GM21786 (cell line): ENCODE results near the gene ADI1.
A peak's percentile ranks its signal among the peaks of the same experiment; 100 is the strongest.
"Not testable (repeated sequence)": the region's sequence is repeated elsewhere in the genome, so short reads cannot be mapped to it uniquely, and the experiment has no call there.

Source experiments
- ATAC-seq: cut with Tn5 transposase; IDR thresholded peaks from one replicate; pipeline ENCODE4 v1.9.1; 2021; ENCODE audit not compliant: unreplicated experiment

The ADI1 gene

DNA sequence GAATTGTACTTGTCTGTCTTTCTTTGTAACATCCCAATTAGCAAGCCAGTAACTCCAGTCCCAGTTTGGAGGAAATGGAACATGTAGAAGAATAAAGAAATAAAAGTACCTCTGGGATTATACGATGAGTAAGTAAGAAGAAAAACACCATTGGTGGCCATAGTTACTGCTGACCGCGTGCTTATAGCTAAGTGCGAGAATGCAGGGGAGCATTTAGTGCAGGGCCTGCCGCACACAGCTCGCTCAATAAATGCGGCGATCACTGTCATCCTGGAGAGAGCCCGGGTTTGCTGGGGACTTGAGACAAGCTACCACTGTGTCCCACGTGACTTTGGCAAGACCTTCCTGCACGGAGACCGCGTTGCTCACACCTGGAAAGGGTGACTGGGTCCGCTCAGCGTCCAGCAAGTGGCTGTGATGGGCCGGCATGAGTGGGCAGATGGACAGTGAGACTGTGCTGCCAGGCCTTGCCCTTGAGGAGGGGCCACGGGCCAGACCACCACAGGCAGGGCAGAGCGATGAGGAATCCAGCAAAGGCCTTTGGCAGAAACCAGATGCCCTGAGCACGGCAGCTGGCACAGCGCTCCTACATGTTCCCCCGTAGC, 54.8 kb downstream of the ADI1 start:
- no peak for ATAC-seq

DNA sequence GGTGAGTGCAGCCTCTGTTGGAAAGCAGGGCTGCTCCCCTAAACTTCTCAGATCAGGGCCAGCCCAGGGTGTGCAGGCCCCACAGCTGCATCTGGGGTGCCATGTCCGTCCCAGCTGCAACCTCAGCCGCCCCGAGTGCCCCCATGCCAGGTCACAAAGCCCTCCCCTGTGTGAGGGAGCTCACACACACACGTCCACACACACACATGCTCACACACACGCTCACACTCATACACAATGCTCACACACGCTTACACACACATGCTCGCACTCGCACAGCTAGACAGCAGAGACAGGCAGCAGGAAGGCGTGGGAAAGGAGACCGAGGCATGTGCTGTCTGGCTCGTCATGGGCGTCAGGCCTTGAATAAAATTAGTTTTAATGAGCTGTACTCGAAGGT, 55.4 kb downstream of the ADI1 start:
- ATAC-seq: no peak

DNA sequence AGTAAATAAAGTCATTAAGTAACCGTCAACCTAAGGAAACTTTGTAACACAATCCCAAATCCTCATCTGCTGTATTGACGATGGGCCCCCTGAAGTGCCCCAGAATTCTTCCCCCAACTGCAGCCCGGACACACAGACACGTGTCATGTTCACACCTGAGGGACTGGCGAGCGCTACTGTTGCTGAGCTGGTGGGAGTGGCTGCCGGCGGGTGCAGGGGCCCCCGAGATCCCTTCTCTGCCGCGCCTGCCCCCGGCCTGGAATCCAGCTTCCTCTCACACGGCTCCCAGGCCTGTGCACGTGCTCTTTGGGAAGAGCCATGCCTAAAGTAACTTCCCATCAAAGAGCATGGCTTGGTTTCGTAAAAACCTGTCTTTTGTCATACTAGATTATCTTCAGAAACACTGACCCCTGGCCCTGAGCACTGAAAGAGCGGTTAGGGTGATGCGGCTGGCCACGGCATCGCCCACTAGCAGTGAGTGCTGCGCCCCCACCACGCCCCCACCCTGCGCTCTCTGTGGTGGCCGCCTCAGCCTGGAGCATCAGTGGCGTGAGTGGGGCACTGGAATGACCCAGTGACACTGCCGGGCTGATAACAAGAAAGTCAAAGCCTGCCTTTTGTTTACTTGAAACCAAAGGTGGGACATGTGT, 56.0 kb downstream of the ADI1 start:
- no peak for ATAC-seq

DNA sequence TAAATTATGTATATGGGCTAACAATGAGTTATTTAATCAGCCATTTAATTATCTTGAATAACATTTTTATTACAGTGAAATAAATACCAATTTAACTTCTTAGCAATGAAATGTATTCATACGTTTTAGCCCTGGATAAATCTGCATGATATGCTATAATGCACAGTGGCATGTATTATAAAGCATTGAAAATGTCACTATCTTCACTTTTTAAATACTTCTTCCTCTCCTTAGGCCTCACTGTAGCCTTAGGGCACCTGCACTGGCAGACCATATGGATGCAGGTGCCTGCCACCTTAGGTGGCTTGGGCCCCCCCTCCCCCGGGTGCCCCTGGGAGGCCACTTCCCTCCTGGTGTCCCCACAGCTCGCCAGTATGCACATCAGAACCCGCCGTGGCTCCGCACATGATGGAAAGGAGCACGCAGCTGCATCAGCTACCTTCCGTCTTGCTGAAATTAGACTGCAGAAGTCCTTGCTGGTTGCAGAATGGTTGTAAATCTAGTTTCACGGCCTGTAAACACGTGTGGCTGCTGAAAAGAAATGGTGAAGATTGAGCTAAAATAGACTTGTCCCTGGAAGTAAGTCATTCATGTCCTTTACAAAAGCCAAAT, 56.7 kb downstream of the ADI1 start:
- peak; percentile 2 for ATAC-seq

DNA sequence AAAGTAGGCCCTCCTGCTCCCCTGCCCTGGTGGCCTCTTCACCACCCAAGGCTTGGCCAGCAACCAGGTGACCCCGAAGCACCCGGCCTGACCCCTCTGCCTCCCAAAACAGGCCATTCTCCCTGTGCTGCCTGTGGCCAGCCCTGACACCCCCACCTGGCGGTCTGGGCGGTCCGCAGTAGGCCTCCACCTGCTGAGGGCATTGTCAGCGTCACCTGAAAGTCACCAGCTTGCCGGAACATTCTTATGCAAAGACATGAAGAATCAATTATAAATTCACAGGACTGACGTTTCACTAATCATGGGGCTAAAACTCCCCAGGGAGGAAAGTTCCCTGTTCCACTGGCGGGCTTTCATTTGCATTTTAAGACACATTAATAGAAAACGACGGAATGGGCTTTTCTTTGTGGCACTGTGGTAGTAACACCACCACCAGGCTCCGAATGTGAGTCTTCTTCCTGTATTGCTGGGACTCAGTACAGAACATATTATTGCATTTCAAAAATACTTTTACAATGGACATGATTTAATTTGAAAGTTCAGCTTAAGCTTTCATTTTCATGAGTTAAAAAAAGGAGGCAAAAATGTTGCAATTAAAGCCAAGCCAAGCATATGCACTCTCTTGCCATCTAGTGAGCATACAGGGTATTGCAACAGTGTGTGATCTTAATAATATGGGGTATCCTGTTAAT, 57.4 kb downstream of the ADI1 start:
- ATAC-seq: peak; percentile 79

DNA sequence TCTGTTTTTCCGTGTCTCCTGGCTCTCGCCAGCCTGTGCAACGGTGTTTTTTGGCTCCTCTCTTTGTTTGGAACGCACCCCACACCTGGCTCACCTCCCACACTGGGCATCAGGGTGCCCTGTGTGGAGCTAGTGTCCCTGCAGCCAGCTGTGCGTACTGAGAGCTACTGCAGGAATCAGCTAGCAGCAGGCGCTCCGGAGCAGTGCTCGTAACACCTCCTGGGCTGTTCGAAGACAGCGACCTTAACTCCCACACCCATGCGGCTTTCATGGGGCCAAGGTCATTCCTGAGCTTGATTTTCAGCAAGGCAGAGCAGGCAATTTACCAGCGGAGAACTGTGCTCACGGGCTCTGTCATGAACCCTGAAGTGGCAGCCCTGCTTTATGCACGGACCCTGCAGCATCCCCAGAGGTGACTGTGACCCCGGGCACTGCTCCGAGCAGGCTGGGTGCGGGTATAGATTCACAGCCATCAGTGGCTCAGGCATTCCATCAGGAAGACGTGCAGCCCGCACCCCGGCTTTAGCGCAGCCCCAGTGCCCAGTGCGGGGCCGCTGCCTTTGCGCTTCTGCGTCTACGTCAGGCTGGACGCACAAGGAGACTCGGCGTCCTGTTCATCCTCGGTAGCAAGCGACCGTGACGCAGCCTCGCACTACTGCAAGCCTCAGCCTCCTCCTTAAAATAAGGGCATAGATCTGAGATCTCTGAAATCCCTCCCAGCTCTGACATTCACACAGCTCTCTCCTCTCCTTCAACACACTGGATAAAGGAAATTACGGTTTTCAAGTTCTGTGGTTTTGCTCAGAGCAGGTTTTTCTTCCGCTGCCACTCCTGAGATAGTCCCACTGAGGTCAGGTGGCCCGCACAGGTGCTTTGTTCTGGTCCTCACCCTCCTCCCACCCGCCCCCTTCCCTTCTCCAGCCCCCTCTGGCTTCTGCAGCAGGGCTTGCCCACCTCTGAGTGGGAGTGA, 58.2 kb downstream of the ADI1 start:
- ATAC-seq: no peak

DNA sequence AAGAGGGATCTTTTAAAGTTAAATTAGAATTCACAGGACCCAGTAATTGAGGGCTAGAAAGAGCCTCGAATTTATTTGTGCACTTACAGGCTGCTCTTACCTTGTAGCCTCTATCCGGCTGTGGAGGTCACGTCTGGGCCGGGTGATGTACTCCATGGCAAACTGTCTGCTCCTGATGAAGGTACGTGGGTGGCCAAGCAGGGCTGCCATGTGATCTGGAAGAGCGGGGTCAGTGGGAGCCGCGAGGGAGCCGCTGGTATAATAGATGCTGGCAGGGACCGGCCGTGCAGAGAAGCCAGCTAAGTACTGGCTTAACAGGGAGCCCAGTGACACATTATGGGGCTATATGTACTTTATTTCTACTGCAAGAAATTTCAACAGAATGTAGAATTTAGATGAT, 59.2 kb downstream of the ADI1 start:
- no peak for ATAC-seq

DNA sequence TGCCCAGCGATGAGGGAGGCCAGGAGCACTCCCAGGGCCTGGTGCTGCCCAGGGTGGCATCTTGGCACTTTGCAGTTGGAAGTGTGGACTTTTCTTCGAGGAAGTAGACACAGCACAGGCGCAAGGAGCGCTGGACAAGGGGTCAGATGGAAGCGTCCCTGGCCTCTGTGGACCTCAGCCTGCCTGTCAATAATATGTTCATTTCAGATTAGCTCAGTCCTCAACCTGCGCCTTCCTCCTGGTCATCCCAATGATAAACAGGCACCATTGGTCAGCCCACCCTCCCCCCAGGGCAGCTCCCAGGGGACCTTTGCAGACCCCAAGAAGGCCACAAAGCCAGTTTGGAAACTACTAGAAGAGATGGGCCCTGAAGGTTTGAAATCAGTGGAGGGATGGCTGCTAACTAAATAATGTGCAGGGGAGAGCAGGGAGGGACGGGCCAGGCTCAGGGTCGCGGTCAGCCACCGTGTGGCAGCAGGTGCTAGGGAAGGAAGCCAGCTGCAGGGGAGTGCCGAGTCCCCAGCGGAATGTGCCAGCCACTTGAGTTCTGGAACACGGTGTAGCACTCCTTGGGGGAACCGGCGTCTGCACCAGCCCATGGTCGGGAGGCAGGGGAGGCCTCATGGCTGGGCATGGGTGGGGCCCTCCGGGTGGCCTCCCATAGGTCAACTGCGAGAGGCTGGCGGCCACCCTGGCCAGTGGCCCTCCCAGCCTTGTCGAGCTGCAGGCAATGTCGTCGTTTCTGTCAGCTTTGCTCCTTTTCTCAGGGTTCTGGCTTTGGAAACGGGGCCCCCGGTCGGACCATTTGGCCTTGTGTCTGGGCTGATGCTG, 59.9 kb downstream of the ADI1 start:
- no peak for ATAC-seq

DNA sequence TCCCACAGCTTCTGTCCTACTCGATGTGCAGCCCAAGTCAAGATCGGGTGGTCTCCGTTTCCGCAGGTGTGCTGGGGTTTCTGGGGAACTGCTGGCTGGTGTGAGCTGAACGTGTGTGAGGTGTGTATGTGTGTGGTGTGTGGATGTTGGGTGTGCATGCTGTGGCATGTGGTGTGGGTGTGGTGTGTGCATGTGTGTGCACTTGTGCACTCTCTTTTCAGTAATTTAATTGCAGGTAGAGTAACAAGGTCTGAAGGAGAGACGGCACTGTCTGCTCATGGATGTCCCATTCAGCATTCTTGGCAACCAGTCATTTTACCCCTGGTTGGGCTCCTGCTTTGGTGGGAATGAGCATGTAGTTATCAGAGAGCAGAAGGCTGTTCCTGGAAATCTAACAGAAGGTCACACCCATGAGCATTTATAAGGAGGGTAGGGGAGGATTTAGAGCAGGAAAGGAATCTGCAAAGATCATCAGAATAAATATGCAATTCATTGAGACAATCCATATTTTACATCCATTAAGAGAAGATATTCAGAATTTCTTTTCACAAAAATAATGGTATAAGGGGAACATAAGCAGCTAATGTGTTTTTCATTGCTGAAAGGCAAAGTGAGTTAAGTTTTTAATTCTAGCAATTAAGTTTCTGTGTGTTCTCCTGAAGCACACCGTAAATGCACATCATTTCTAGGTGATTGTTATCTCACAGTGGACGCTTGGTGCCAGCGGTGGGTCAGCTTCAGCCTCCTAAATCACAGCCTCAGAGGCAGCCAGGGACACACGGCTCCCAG, 60.7 kb downstream of the ADI1 start:
- ATAC-seq: no peak

DNA sequence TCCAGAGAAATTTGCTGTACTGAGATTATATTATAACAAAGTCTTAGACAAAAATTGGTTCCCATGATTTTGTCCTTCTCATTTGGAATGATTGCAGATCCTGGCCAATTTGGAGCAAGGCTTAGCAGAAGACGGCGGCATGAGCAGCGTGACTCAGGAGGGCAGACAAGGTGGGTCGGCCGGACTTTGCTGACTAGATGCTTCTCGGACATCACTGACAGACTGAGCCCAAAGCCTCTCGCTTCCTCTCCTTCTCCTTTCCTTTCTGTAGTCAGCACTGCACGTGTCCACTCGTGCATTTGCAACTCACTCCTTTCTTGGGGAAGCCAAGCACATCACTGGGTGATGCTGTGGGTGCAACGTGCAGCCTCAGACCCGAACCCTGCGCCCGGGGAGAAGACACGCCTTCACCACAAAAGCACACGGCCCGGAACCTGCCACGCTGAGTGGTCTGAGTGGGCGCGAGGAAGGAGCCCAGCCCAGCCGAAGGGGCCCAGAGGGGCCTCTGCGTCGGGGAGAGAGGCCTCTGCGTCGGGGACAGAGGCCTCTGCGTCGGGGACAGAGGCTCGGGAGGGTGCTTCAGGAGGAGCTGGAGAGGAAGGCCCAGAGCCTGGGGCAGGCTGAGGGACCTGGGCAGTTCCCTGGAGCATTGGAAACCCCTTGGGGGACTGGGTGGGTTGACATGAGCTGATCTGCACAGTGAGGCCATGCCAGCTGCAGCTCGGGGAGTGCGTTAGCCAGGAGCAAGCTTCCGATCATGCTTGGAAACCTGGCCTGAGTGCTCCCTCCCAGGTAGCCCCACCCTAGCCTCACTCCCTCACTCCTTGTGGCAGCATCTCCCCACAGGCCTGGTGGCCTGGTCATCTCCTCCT, 61.6 kb downstream of the ADI1 start:
- no peak for ATAC-seq

DNA sequence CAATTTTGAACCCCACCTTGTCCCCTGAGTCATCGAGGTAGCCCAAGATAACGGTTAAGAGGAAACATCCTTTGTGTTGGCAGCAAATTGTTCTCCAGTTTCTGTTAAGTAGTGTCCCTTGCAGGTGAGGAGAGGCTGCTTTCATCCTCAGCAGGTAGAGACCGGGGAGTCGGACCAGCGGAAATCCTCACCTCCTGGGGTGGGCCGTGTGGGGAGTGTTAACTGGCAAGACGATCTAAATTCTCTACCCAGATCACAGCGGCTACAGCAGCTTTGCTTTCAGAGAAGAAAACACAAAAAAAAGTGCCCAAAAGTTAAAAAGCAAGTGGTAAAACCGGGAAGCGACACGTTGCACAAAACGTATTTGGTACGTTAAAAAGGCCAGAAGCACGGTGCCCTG, 63.2 kb downstream of the ADI1 start:
- no peak for ATAC-seq

DNA sequence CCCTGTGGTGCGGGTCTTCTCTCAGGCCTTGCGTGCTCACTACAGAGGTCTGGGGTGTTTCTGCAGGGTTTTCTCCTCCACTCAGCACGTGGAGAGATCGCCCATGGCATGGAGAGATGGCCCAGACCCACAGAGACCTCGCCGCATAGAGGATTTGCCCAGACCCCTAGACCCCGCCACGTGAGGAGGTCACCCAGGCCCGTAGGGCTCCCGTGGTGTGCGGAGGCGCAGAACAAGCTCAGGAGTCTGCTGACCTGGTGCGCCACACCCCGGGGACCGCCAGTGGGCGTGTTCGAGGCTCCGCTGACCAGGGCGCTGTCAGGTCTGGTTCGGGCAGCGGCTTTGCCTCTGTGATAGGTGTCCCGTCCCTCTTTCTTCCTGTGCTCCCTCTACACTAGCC, 64.5 kb downstream of the ADI1 start:
- no peak for ATAC-seq

DNA sequence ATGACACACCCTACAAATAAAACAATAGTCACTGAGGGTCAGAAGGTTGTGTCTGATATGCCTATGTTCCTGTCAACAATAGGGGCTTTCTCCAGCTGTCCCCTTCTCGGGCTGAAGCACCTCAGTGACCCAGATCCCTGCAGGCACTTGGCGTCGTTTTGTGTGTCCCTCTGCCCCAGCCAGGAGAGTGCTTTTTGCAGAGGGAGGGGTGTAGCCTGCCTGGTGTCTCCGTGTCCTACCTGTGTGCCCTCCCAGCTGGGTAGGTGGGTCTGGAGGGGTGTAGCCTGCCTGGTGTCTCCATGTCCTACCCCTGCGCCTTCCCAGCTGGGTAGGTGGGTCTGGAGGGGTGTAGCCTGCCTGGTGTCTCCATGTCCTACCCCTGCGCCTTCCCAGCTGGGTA, 65.3 kb downstream of the ADI1 start:
- ATAC-seq: not testable (repeated sequence)

DNA sequence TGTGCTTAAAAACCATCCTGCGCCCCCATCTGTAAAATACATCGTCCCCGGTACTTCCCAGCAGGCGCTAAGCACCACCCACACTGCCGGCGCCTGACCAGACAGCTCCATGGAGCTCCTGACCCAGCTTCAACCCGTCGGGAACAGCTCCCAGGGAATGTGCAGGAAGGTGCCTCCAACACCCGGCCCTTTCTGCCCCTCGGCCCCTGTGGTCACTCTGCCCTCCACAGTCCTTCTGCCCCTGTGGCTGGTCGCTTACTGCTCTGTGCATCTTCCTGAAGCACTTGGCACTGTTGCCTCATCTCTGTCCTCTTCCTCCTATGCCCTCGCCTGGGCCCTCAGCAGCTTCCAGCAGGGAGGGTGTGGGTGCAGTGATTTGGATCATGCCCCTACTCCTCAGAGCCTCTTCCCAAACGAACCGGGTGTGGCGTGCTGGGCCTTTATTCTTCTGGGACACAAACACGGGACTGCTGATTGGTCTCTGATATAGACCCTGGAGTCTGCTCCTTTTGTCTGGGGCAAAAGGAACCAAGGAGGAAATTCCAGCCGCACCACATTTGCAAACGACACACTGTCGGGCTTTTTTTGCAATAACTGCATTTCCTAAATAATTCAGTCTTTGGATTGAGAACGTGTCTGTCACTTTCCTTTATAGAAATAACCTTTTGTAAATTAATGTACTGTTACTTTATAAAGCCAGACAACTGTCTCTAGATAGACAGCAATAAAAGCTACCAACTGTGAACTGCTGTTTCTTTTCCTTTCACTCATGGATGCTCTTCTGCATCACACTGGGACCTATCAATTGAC, 65.9 kb downstream of the ADI1 start:
- ATAC-seq: no peak

DNA sequence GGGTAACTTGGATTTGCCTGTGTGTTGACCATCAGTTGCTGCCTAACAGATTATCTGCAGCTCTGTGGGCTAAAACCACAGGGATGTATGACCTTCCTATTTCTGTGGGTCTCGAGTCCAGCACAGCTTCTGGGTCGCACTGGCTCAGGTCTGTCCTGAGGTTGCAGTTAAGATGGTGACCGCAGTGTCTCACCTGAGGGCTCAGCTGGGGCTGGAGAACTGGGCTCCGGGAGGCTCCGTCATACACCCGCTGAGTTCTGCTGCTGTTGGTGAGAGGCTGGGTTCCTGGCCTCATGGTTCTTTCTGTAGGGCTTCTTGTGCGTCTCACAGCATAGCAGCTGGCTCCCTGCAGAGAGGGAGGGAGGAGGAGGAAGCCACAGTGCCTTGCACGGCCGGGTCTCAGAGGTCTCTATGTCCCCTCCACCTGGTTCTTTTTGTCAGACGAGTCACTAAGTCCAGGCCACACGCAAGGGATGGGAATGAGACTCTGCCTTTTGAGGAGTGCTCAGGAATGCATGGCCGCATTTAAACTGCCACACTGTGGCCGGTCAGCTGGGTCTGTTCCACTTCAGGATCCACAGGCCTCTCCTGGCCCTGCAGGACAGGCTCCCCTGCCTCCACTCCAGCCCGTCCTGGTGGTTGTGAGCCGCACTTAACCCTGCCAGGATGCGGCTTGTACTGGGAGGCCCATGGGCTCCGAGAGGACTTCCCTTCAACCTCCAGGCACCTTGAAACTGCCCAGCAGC, 67.2 kb downstream of the ADI1 start:
- no peak for ATAC-seq

DNA sequence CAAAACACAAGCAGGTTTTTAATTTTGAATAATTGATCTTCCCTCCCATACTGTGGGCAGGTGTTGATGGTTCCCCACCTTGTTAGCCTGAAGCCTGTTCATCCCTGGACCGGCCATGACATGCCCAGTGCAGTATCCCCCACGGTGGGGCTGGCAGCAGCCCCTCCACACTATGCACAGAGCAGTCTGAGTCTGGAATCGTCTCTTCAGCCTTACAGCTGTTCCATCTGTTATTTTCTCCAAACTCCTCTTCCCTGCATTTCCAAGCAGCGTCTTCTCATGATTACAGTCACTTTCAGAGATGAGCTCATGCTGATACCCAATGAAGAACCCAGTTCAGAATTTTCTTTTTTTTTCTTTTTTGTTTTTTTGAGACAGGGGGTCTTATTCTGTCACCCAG, 68.2 kb downstream of the ADI1 start:
- ATAC-seq: no peak
